Mucosa of descending colon (tissue), 3 donors: ENCODE measurements around the gene CALN1. TPM values are rescaled to one million over a fixed set of nuclear protein-coding genes. Genes with fewer than 3 reads are reported as not detected.

Experiments
- ATAC-seq: fragments of 200-7000 bp; cut with Tn5 transposase; one replicate; pipeline ENCODE4 v1.9.1; 2020; ENCODE audit warnings: mild to moderate bottlenecking, moderate library complexity
- DNase-seq, 3 donors: peaks; one replicate each; pipeline ENCODE4 v3.0.0-alpha.2; 2020
- H3K36me3 ChIP-seq: fragments of 200-600 bp; one replicate; pipeline ENCODE4 v1.8.0; 2021; ENCODE audit warnings: low read depth, mild to moderate bottlenecking
- H3K4me1 ChIP-seq: fragments of 200-600 bp; one replicate; pipeline ENCODE4 v1.8.0; 2021; ENCODE audit warnings: low read depth, mild to moderate bottlenecking
- H3K4me3 ChIP-seq: fragments of 200-600 bp; one replicate; pipeline ENCODE4 v1.8.0; 2021; ENCODE audit warnings: mild to moderate bottlenecking
- H3K9me3 ChIP-seq: fragments of 200-600 bp; one replicate; pipeline ENCODE4 v1.8.0; 2021; ENCODE audit warnings: mild to moderate bottlenecking
- intact Hi-C, 2 donors: fragments of 100-400 bp; cut with DNase I in 1 of 2; cut with micrococcal nuclease in 1 of 2; formaldehyde crosslinking; loops; one replicate each; pipeline versions ENCODE4 v1.11.0 to v1.11.1; 2022; cut with DNase I, micrococcal nuclease
- total RNA-seq, 3 donors: library from RNA; stranded (reverse); fragmentation: NEBNext Ultra II Directional in 2 of 3; extraction: Animal tissue kit (Norgen Biotek cat#: 25700) in 2 of 3; gene quantifications; one replicate each; pipeline versions ENCODE4 v1.2.1 to v1.2.4, GENCODE V29; 2021 to 2023
- TF ChIP-seq, protein P1 (sequence below): fragments of 200-600 bp; IDR thresholded peaks from one replicate; pipeline ENCODE4 v1.8.0; 2022; ENCODE audit warnings: antibody characterized with exemption, mild to moderate bottlenecking
- donor health status: DM: no; HTN: no; CAD: no; lungs with moderate emphysema.
- donor health status: DM: no; HTN: no; CAD: no.
- donor health status: DM: no; HTN: yes; CAD: no.

Gene CALN1
- total RNA-seq, 3 donors from 2014 or later = not detected

DNA sequence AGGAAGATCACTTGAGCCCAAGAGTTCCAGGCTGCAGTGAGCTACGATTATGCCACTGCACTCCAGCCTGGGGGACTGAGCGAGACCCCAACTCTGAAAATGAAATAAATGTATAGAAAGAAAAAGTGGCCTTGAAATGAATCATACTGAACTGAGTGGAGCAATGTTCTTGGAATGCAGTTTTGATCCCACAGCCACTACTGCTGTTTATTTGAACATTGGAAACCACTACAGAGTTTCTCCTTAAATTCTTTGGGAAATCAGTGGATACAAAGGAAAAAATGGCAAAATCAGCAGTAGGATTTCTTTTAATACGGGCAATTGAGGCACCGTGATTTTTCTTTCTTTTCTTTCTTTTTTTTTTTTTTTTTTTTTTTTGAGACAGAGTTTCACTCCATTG lies 642.8 kb downstream of the CALN1 start:
- no peak for DNase-seq
- Histone ChIP-seq H3K4me3 (no peak overlapping the region), H3K4me1 (no peaks in the 10 kb centered on the region), H3K36me3 (no peaks in the 10 kb centered on the region), H3K9me3 (peaks cover 5% of the 10 kb centered on the region)
- intact Hi-C loops = no loop called here
- TF ChIP-seq, protein P1, sequence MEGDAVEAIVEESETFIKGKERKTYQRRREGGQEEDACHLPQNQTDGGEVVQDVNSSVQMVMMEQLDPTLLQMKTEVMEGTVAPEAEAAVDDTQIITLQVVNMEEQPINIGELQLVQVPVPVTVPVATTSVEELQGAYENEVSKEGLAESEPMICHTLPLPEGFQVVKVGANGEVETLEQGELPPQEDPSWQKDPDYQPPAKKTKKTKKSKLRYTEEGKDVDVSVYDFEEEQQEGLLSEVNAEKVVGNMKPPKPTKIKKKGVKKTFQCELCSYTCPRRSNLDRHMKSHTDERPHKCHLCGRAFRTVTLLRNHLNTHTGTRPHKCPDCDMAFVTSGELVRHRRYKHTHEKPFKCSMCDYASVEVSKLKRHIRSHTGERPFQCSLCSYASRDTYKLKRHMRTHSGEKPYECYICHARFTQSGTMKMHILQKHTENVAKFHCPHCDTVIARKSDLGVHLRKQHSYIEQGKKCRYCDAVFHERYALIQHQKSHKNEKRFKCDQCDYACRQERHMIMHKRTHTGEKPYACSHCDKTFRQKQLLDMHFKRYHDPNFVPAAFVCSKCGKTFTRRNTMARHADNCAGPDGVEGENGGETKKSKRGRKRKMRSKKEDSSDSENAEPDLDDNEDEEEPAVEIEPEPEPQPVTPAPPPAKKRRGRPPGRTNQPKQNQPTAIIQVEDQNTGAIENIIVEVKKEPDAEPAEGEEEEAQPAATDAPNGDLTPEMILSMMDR = no peak
- ATAC-seq = no peak

DNA sequence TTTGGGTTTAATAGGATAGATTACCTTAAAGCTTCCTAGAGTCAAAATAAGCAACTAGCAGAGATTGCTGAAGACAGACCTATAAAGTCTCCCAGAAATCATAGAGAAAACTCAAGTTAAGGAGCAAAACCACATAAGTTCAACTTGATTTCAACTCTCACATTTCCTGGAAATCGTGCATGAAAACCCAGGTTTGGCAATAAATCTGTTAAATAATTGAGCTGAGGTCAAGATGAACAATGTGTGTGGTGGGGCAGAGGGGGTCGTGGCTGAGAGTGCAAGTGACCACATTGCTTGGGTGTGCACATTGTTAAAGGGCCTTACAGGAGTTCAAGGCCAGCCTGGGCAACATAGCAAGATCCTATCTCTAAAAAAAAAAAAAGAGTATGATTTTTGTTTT lies 643.7 kb downstream of the CALN1 start:
- intact Hi-C loops = no loop called here
- Histone ChIP-seq H3K9me3 (peaks cover 5% of the 10 kb centered on the region), H3K36me3 (no peaks in the 10 kb centered on the region), H3K4me1 (no peaks in the 10 kb centered on the region), H3K4me3 (no peak overlapping the region)
- ATAC-seq (no peak), DNase-seq (no peak)
- TF ChIP-seq, protein P1 = no peak

DNA sequence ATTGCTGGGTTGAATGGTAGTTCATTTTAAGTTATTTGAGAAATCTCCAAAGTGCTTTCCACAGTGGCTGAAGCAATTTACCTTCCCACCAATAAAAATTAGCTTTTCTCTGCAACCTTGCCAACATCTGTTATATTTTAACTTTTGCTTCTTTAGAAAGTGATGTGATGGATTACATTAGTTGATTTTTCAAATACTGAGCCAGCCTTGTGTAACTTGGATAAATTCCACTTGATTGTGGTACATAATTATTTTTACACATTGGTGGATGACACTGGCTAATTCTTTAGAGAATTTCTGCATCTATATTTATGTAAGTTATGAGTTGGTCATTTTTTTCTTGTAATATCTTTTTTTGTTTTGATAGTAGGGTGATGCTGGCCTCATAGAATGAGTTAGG lies 646.1 kb downstream of the CALN1 start:
- intact Hi-C loops = no loop called here
- TF ChIP-seq, protein P1 = no peak
- ATAC-seq (no peak), DNase-seq (no peak)
- peaks cover 14% of the 10 kb centered on the region for H3K9me3 ChIP-seq
- no peak overlapping the region for H3K4me3 ChIP-seq
- no peaks in the 10 kb centered on the region for H3K36me3 ChIP-seq
- no peaks in the 10 kb centered on the region for H3K4me1 ChIP-seq

DNA sequence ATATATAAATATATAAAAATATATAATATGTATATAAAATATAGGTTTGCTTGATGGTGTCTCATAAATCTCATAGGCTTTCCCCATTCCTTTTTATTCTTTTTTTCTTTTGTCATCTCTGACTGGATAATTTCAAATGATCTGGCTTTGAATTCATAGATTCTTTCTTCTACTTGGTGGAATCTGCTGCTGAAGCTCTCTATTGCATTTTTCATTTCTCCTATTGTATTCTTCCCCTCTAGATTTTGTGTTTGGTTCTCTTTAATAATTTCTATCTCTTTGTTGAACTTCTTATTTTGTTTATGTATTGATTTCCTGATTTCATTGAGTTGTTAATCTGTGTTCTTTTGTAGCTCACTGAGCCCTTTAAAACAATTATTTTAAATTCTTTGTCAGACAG lies 650.8 kb downstream of the CALN1 start:
- Histone ChIP-seq H3K4me3 (no peak overlapping the region), H3K4me1 (no peaks in the 10 kb centered on the region), H3K9me3 (peaks cover 11% of the 10 kb centered on the region), H3K36me3 (no peaks in the 10 kb centered on the region)
- ATAC-seq = no peak
- intact Hi-C loops = no loop called here
- TF ChIP-seq, protein P1 = no peak
- DNase-seq = no peak

DNA sequence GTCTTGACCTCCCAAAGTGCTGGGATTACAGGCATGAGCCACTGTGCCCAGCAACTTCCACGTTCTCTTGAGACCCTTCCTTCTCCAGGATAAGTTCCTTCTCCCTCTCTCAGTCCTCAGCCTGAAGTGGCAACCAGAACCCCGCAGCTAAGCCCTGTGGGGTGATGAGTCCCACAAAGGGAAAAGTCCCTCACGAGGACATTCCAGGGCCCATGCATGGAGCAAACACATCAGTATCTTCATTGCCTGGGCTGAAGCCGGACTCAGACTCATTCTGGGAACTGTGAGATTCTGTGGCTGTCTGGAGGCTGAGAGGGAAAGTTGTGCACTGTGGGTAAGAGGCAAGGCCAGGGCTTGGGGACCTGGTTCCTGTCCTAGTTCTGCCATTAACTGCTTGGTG lies 657.3 kb downstream of the CALN1 start:
- no peak for DNase-seq
- intact Hi-C loops = no loop called here

More for the DNA sequence above, 657.3 kb downstream of the CALN1 start:
- Histone ChIP-seq H3K4me3 (no peak overlapping the region), H3K36me3 (no peaks in the 10 kb centered on the region), H3K4me1 (no peaks in the 10 kb centered on the region), H3K9me3 (no peaks in the 10 kb centered on the region)
- no peak for ATAC-seq
- TF ChIP-seq, protein P1 = no peak
